A549 (cell line): Measurements from ENCODE around the gene PLEKHD1. TPM values are rescaled to one million over a fixed set of nuclear protein-coding genes. Genes with fewer than 3 reads are reported as not detected.

ENCODE experiments used
- ATAC-seq, 2 experiments: fragments of 200-7000 bp in 1 of 2; fragments of >200 bp in 1 of 2; cut with Nextera tagmentation in 1 of 2; cut with Tn5 transposase in 1 of 2; 3 replicates each; pipeline versions ENCODE4 v1.8.0 to v1.9.1; 2018 to 2020; ENCODE audit warnings: mild to moderate bottlenecking in 1 of 2, moderate library complexity in 1 of 2
- CTCF ChIA-PET: fragments of 300-600 bp; sonication (Branson Sonifier 250); formaldehyde crosslinking; extraction: SDS; loops from one replicate; lab custom pipeline; 2021; ENCODE audit warnings: antibody characterized with exemption, inconsistent platforms; lab: Yijun Ruan, JAX
- POLR2A ChIA-PET: fragments of 350-600 bp; formaldehyde crosslinking; extraction: SDS; loops from one replicate; lab custom pipeline; 2021; ENCODE audit warnings: antibody characterized with exemption, inconsistent platforms; lab: Yijun Ruan, JAX
- DNase-seq, 2 experiments: peaks; one replicate each; pipeline versions ENCODE4 v3.0.0 to v3.0.0-alpha.2; 2011 to 2016; ENCODE audit warnings: low read depth in 1 of 2, low spot score in 1 of 2
- FAIRE-seq: peaks from 2 replicates; lab custom pipeline; 2011; peaks lifted over from hg19 to GRCh38; lab: Jason Lieb, UNC
- H3K27ac ChIP-seq, 2 experiments: fragments of >200 bp; sonication (Bioruptor Twin); formaldehyde crosslinking; 3 replicates each; pipeline ENCODE4 v1.5.1; 2016 to 2017
- H3K4me1 ChIP-seq: fragments of >200 bp; sonication (Bioruptor Twin); formaldehyde crosslinking; 3 replicates; pipeline ENCODE4 v1.6.1; 2016
- H3K4me2 ChIP-seq: fragments of >200 bp; sonication (Bioruptor Twin); formaldehyde crosslinking; 3 replicates; pipeline ENCODE4 v1.6.1; 2016
- H3K4me3 ChIP-seq: fragments of >200 bp; sonication (Bioruptor Twin); formaldehyde crosslinking; 3 replicates; pipeline ENCODE4 v1.5.1; 2016
- H3K9me3 ChIP-seq: fragments of >200 bp; sonication (Bioruptor Twin); formaldehyde crosslinking; 3 replicates; pipeline ENCODE4 v1.6.1; 2016
- ATOH8 ChIP-seq: fragments of 250-450 bp; sonication (Bioruptor Pico); IDR thresholded peaks from 2 replicates; pipeline ENCODE4 v1.5.0; 2020; ENCODE audit warnings: low read depth, mild to moderate bottlenecking, moderate library complexity
- CEBPB ChIP-seq, 2 experiments: fragments of >200 bp in 1 of 2; sonication (Bioruptor Twin) in 1 of 2; formaldehyde crosslinking in 1 of 2; IDR thresholded peaks; 2 replicates each; pipeline ENCODE4 v1.6.1; 2012 to 2016
- EHF ChIP-seq: fragments of 250-450 bp; sonication (Bioruptor Pico); IDR thresholded peaks from 2 replicates; pipeline ENCODE4 v1.5.0; 2020; ENCODE audit warnings: mild to moderate bottlenecking
- ELK1 ChIP-seq: fragments of 150-350 bp; IDR thresholded peaks from 2 replicates; pipeline ENCODE4 v1.6.1; 2014; ENCODE audit warnings: low read depth, mild to moderate bottlenecking, low read length
- HES2 ChIP-seq: fragments of >200 bp; sonication (Bioruptor Twin); formaldehyde crosslinking; IDR thresholded peaks from 2 replicates; pipeline ENCODE4 v1.6.1; 2016
- HEYL ChIP-seq: fragments of 250-450 bp; sonication (Bioruptor Pico); IDR thresholded peaks from 2 replicates; pipeline ENCODE4 v1.8.0; 2021; ENCODE audit warnings: mild to moderate bottlenecking, moderate library complexity
- HMGXB4 ChIP-seq: fragments of 250-450 bp; sonication (Bioruptor Pico); IDR thresholded peaks from 2 replicates; pipeline ENCODE4 v1.5.0; 2021; ENCODE audit warnings: mild to moderate bottlenecking, moderate library complexity, borderline replicate concordance
- HOXA7 ChIP-seq: fragments of 250-450 bp; sonication (Bioruptor Pico); IDR thresholded peaks from 2 replicates; pipeline ENCODE4 v1.5.0; 2020; ENCODE audit warnings: mild to moderate bottlenecking, moderate library complexity
- JUN ChIP-seq, 2 experiments: fragments of >200 bp; sonication (Bioruptor Twin); formaldehyde crosslinking; IDR thresholded peaks; 2 replicates in 1 of 2; 3 replicates in 1 of 2; pipeline ENCODE4 v1.6.1; 2016 to 2017
- KDM1A ChIP-seq: fragments of 200-600 bp; sonication (generic); IDR thresholded peaks from 2 replicates; pipeline ENCODE4 v1.6.1; 2016; ENCODE audit warnings: low read depth, mild to moderate bottlenecking
- MAFK ChIP-seq: fragments of 450-650 bp; IDR thresholded peaks from 2 replicates; pipeline ENCODE4 v1.6.1; 2014; ENCODE audit not compliant: partially characterized antibody
- NFE2L2 ChIP-seq: fragments of 150-350 bp; conservative IDR thresholded peaks from 2 replicates; pipeline ENCODE4 v1.6.1; 2014; ENCODE audit warnings: low read length
- NPAS2 ChIP-seq: fragments of 250-450 bp; sonication (Bioruptor Pico); IDR thresholded peaks from 2 replicates; pipeline ENCODE4 v1.8.0; 2022; ENCODE audit warnings: mild to moderate bottlenecking, moderate library complexity, borderline replicate concordance
- RNF2 ChIP-seq: fragments of 200-600 bp; sonication (generic); IDR thresholded peaks from 2 replicates; pipeline ENCODE4 v1.6.1; 2016; ENCODE audit warnings: low read depth, mild to moderate bottlenecking, antibody characterized with exemption, moderate library complexity, borderline replicate concordance
- SMC3 ChIP-seq: fragments of >200 bp; sonication (Bioruptor Twin); formaldehyde crosslinking; IDR thresholded peaks from 3 replicates; pipeline ENCODE4 v1.6.1; 2018; ENCODE audit warnings: inconsistent platforms
- ZC3H11A ChIP-seq: fragments of 450-650 bp; IDR thresholded peaks from 2 replicates; pipeline ENCODE4 v1.6.1; 2014; ENCODE audit warnings: antibody characterized with exemption, mild to moderate bottlenecking
- ZFP36 ChIP-seq: fragments of 450-650 bp; IDR thresholded peaks from 2 replicates; pipeline ENCODE4 v1.6.1; 2014; ENCODE audit warnings: borderline replicate concordance; ENCODE audit not compliant: partially characterized antibody
- ZNF302 ChIP-seq: fragments of 250-450 bp; sonication (Bioruptor Pico); IDR thresholded peaks from 2 replicates; pipeline ENCODE4 v1.9.0; 2021; ENCODE audit warnings: inconsistent platforms, mild to moderate bottlenecking, moderate library complexity
- ZSCAN20 ChIP-seq: fragments of 250-450 bp; sonication (Bioruptor Pico); IDR thresholded peaks from 2 replicates; pipeline ENCODE4 v1.8.0; 2022; ENCODE audit warnings: mild to moderate bottlenecking, moderate library complexity
- WGBS: methylation state at CpG from one replicate; pipeline ENCODE4 v1.1.6; 2017; ENCODE audit errors: missing lambda C conversion rate; 5-methylcytosine and 5-hydroxymethylcytosine counted together
- polyA plus RNA-seq, 4 experiments: library from polyadenylated mRNA; depleted of rRNA in 3 of 4; stranded (reverse); fragments of >200 nt; fragmentation: RNase III in 1 of 4; extraction: RNeasy Plus Mini Kit Qiagen cat#74134 plus additional on column Dnase treatment in 1 of 4; gene quantifications; 2 replicates in 3 of 4; 3 replicates in 1 of 4; pipeline ENCODE4 v1.2.3, GENCODE V29; 2011 to 2017

Gene PLEKHD1
- polyA plus RNA-seq, 2 of the 4 experiments (the other 2 are of a cell fraction): 0.01 to 0.04 TPM

GRCh38 chr14:69479696-69480095 lies 4.8 kb upstream of the PLEKHD1 start:
- DNase-seq (no peak), ATAC-seq (no peak), FAIRE-seq (no peak)
- Histone ChIP-seq H3K4me2 (no peak overlapping the region), H3K27ac (no peak overlapping the region), H3K4me1 (0 out of 3 replicates have a peak, but pooled peaks cover under 1% of the 10 kb centered on the region), H3K4me3 (no peak overlapping the region), H3K9me3 (no peaks in the 10 kb centered on the region)
- ChIA-PET POLR2A (no interaction called here), CTCF (interaction anchor here (1.0 to 1.8 kb wide), 2 partner anchors 12 to 238 kb away, joined by 4 to 6 read pairs; no protein-coding TSS in a partner anchor)
- TF ChIP-seq KDM1A (no peak), HEYL (CRISPR knock-in tag) (no peak), ZC3H11A (no peak), ZNF302 (CRISPR knock-in tag) (no peak), NPAS2 (CRISPR knock-in tag) (no peak)
- WGBS: 78% methylated on average over 5 of the region's 5 CpGs

- 74% methylated on average over 4 of the region's 5 CpGs for WGBS
- CTCF ChIA-PET: interaction anchor here (1.4 to 1.8 kb wide), 2 partner anchors 12 to 238 kb away, joined by 4 to 6 read pairs; no protein-coding TSS in a partner anchor
- FAIRE-seq: no peak
Measured at GRCh38 chr14:69480136-69480535, 4.4 kb upstream of the PLEKHD1 start.

GRCh38 chr14:69481815-69482568 lies 2.5 kb upstream of the PLEKHD1 start:
- H3K9me3 ChIP-seq: no peaks in the 10 kb centered on the region
- H3K4me1 ChIP-seq: 0 out of 3 replicates have a peak, but pooled peaks cover 4% of the 10 kb centered on the region
- 76% methylated on average over 5 of the region's 5 CpGs for WGBS
- no peak for ATAC-seq
- ChIA-PET CTCF (interaction anchor here (1.2 to 1.4 kb wide), 4 partner anchors 14 to 92 kb away, joined by 3 to 5 read pairs (median 4); no protein-coding TSS in a partner anchor), POLR2A (no interaction called here)
- no peak overlapping the region for H3K4me3 ChIP-seq
- FAIRE-seq: no peak
- no peak for DNase-seq
- TF ChIP-seq MAFK (peak; percentile 87), ELK1 (no peak)
- H3K4me2 ChIP-seq: no peak overlapping the region
- H3K27ac ChIP-seq: no peak overlapping the region

More at GRCh38 chr14:69480136-69480535, 4.4 kb upstream of the PLEKHD1 start:
- no peak for ATAC-seq
- no peak for DNase-seq
- Histone ChIP-seq H3K4me2 (no peak overlapping the region), H3K4me1 (0 out of 3 replicates have a peak, but pooled peaks cover 4% of the 10 kb centered on the region), H3K27ac (no peak overlapping the region), H3K9me3 (no peaks in the 10 kb centered on the region), H3K4me3 (no peak overlapping the region)
- POLR2A ChIA-PET: no interaction called here
- no peak for TF ChIP-seq JUN (IDR thresholded peaks at IDR 0.05)
- no peak for TF ChIP-seq CEBPB (IDR thresholded peaks at IDR 0.05)
- TF ChIP-seq ZNF302 (CRISPR knock-in tag): no peak
- TF ChIP-seq NFE2L2: no peak
- TF ChIP-seq ZSCAN20 (CRISPR knock-in tag): no peak
- no peak for TF ChIP-seq EHF
- TF ChIP-seq HMGXB4 (CRISPR knock-in tag): no peak
- TF ChIP-seq ZFP36: no peak
- TF ChIP-seq RNF2: no peak
- no peak for TF ChIP-seq MAFK
- TF ChIP-seq HOXA7: no peak
- no peak for TF ChIP-seq HES2
- TF ChIP-seq ATOH8 (CRISPR knock-in tag): no peak
- no peak for TF ChIP-seq SMC3
